CD14-positive monocyte (primary cell): ENCODE data around the gene ZFYVE28. TPM values are rescaled to one million over a fixed set of nuclear protein-coding genes. Genes with fewer than 3 reads are reported as not detected.

ENCODE experiments used
- DNase-seq, 3 donors: peaks; one replicate each; pipeline ENCODE4 v3.0.0-alpha.2; 2011 to 2022
- H2AFZ ChIP-seq: 2 replicates; pipeline ENCODE4 v1.6.0; 2012; ENCODE audit warnings: mild to moderate bottlenecking, low read depth, low read length, inconsistent platforms; ENCODE audit not compliant: insufficient read depth, poor library complexity, severe bottlenecking
- H3K27ac ChIP-seq, 2 donors: 1 replicate in 1 of 2; 2 replicates in 1 of 2; pipeline ENCODE4 v1.5.1; 2012 to 2013; ENCODE audit warnings: low read length in 2 of 2, control low read depth in 1 of 2, inconsistent platforms in 1 of 2, low read depth in 1 of 2, mild to moderate bottlenecking in 1 of 2
- H3K27me3 ChIP-seq, 2 donors: one replicate each; pipeline versions ENCODE4 v1.6.0 to v1.6.1; 2011 to 2013; ENCODE audit warnings: low read length in 2 of 2; ENCODE audit not compliant: control insufficient read depth in 2 of 2, insufficient read depth in 2 of 2
- H3K36me3 ChIP-seq, 2 donors: replicated peaks in 1 of 2; 1 replicate in 1 of 2; 2 replicates in 1 of 2; pipeline versions ENCODE4 v1.5.1 to v1.6.1; 2012 to 2013; ENCODE audit warnings: low read length in 2 of 2, control low read depth in 1 of 2, inconsistent platforms in 1 of 2, mild to moderate bottlenecking in 1 of 2; ENCODE audit not compliant: insufficient read depth in 2 of 2, control insufficient read depth in 1 of 2
- H3K4me1 ChIP-seq, 2 donors: 1 replicate in 1 of 2; 2 replicates in 1 of 2; pipeline versions ENCODE4 v1.5.1 to v1.6.1; 2012 to 2013; ENCODE audit warnings: low read length in 2 of 2, control low read depth in 1 of 2, inconsistent platforms in 1 of 2, mild to moderate bottlenecking in 1 of 2, moderate library complexity in 1 of 2; ENCODE audit not compliant: insufficient read depth in 2 of 2, control insufficient read depth in 1 of 2
- H3K4me2 ChIP-seq: replicated peaks from 2 replicates; pipeline ENCODE3; 2012; ENCODE audit warnings: low read length, moderate library complexity, mild to moderate bottlenecking; ENCODE audit not compliant: poor library complexity, severe bottlenecking; ENCODE audit errors: extremely low read depth
- H3K4me3 ChIP-seq, 3 experiments: fragments of 200-600 bp in 1 of 3; sonication (generic) in 1 of 3; replicated peaks in 1 of 3; 1 replicate in 2 of 3; 2 replicates in 1 of 3; pipeline ENCODE4 v1.5.1; 2011 to 2013; ENCODE audit warnings: low read length in 3 of 3, mild to moderate bottlenecking in 3 of 3, control low read depth in 2 of 3, low read depth in 2 of 3, inconsistent platforms in 1 of 3, moderate library complexity in 1 of 3
- H3K79me2 ChIP-seq: 2 replicates; pipeline ENCODE4 v1.6.0; 2012; ENCODE audit warnings: mild to moderate bottlenecking, control low read depth, inconsistent platforms, low read length, moderate library complexity; ENCODE audit not compliant: insufficient read depth
- H3K9ac ChIP-seq: 2 replicates; pipeline ENCODE4 v1.6.0; 2017; ENCODE audit warnings: low read length, mild to moderate bottlenecking; ENCODE audit not compliant: insufficient read depth, poor library complexity, severe bottlenecking
- H3K9me3 ChIP-seq, 2 donors: replicated peaks in 1 of 2; 1 replicate in 1 of 2; 2 replicates in 1 of 2; pipeline versions ENCODE4 v1.5.1 to v1.6.1; 2012 to 2013; ENCODE audit warnings: low read length in 2 of 2, control low read depth in 1 of 2; ENCODE audit not compliant: control insufficient read depth in 1 of 2, insufficient read depth in 1 of 2
- H4K20me1 ChIP-seq: 2 replicates; pipeline ENCODE4 v1.6.0; 2012; ENCODE audit warnings: mild to moderate bottlenecking, low read length, control low read depth, moderate library complexity; ENCODE audit not compliant: insufficient read depth
- H3K27ac Mint-ChIP-seq, 7 donors: one replicate each; pipeline ENCODE4 v1.8.0; 2020; ENCODE audit warnings: mild to moderate bottlenecking in 7 of 7, mixed read lengths in 7 of 7, moderate library complexity in 6 of 7, inconsistent platforms in 2 of 7
- H3K27me3 Mint-ChIP-seq, 3 donors: one replicate each; pipeline ENCODE4 v1.8.0; 2021 to 2022; ENCODE audit warnings: low read depth in 3 of 3, mild to moderate bottlenecking in 3 of 3, mixed read lengths in 3 of 3, moderate library complexity in 3 of 3, inconsistent platforms in 1 of 3
- H3K36me3 Mint-ChIP-seq, 2 donors: one replicate each; pipeline ENCODE4 v1.8.0; 2020; ENCODE audit warnings: mixed read lengths in 2 of 2, inconsistent platforms in 1 of 2, mild to moderate bottlenecking in 1 of 2
- H3K4me1 Mint-ChIP-seq: one replicate; pipeline ENCODE4 v1.8.0; 2020; ENCODE audit warnings: mild to moderate bottlenecking, mixed read lengths
- H3K4me3 Mint-ChIP-seq, 2 donors: one replicate each; pipeline ENCODE4 v1.8.0; 2020; ENCODE audit warnings: mild to moderate bottlenecking in 2 of 2, mixed read lengths in 2 of 2, moderate library complexity in 1 of 2
- H3K9me3 Mint-ChIP-seq, 7 donors: one replicate each; pipeline ENCODE4 v1.8.0; 2020 to 2022; ENCODE audit warnings: mixed read lengths in 7 of 7, mild to moderate bottlenecking in 6 of 7, moderate library complexity in 6 of 7, inconsistent platforms in 2 of 7
- CTCF ChIP-seq: fragments of 200-600 bp; IDR thresholded peaks from one replicate; pipeline ENCODE4 v1.8.0; 2022; ENCODE audit warnings: antibody characterized with exemption, mild to moderate bottlenecking
- WGBS: methylation state at CpG from one replicate; pipeline ENCODE4 v1.1.5; 2013; ENCODE audit warnings: missing lambda C conversion rate; ENCODE audit not compliant: insufficient coverage; 5-methylcytosine and 5-hydroxymethylcytosine counted together
- intact Hi-C, 2 donors: fragments of 100-400 bp; cut with micrococcal nuclease; formaldehyde crosslinking; loops; one replicate each; pipeline versions ENCODE4 v1.15.0 to v1.15.1; 2023
- polyA plus RNA-seq, 3 donors: library from polyadenylated mRNA; depleted of rRNA in 1 of 3; unstranded in 2 of 3; stranded (reverse) in 1 of 3; fragments of 300-500 nt in 2 of 3; fragments of >200 nt in 1 of 3; fragmentation: Illumina TruSeq in 2 of 3; gene quantifications; 1 replicate in 2 of 3; 2 replicates in 1 of 3; pipeline ENCODE4 v1.2.3, GENCODE V29; 2012 to 2021

ZFYVE28 gene
- polyA plus RNA-seq, 3 donors = 1.0 to 4.4 (median 1.1) TPM

GRCh38 chr4:2402048-2402842, 16.2 kb downstream of the ZFYVE28 start:
- Mint-ChIP-seq H3K4me1 (peaks cover 27% of the 10 kb centered on the region), H3K9me3 (peaks cover 0 to 3% (median 0%) of the 10 kb centered on the region in 7 donors), H3K4me3 (peak overlapping the region; percentile 77 to 92), H3K27me3 (peaks cover 20 to 31% (median 26%) of the 10 kb centered on the region in 3 donors), H3K27ac (peak overlapping the region in 4 of 7 donors; percentile 2 to 71 (median 52)), H3K36me3 (peaks cover 0 to 2% of the 10 kb centered on the region in 2 donors)
- H3K4me1 ChIP-seq = peaks cover 5 to 21% of the 10 kb centered on the region in 2 donors
- H3K27me3 ChIP-seq = peaks cover 0 to 20% of the 10 kb centered on the region in 2 donors
- WGBS = 6% methylated on average over 12 of the region's 27 CpGs
- TF ChIP-seq CTCF = no peak
- peak overlapping the region in 1 of 3 experiments; percentile 52 for H3K4me3 ChIP-seq
- no peaks in the 10 kb centered on the region for H3K79me2 ChIP-seq
- no peaks in the 10 kb centered on the region for H3K9me3 ChIP-seq
- peak overlapping the region; percentile 63 for H2AFZ ChIP-seq
- H3K9ac ChIP-seq = peak overlapping the region; percentile 15
- no peaks in the 10 kb centered on the region for H3K36me3 ChIP-seq
- no peak overlapping the region for H3K27ac ChIP-seq
- DNase-seq = peak in 1 of 3 donors; percentile 26
- peak overlapping the region; percentile 53 for H3K4me2 ChIP-seq
- intact Hi-C loops = no loop called here
- H4K20me1 ChIP-seq = peaks cover 18% of the 10 kb centered on the region

GRCh38 chr4:2401610-2401983, 16.8 kb downstream of the ZFYVE28 start:
- no peaks in the 10 kb centered on the region for H3K9me3 ChIP-seq
- no peaks in the 10 kb centered on the region for H3K36me3 ChIP-seq
- 64% methylated on average over 15 of the region's 15 CpGs for WGBS
- H3K27ac ChIP-seq = no peak overlapping the region
- H3K4me1 ChIP-seq = peaks cover 5 to 21% of the 10 kb centered on the region in 2 donors
- H3K4me3 Mint-ChIP-seq = peak overlapping the region; percentile 77 to 92
- H3K27me3 Mint-ChIP-seq = peaks cover 20 to 34% (median 26%) of the 10 kb centered on the region in 3 donors
- H3K9me3 Mint-ChIP-seq = peaks cover 0 to 3% (median 0%) of the 10 kb centered on the region in 7 donors
- peaks cover 0 to 2% of the 10 kb centered on the region in 2 donors for H3K36me3 Mint-ChIP-seq
- DNase-seq = no peak
- no peak for TF ChIP-seq CTCF
- peak overlapping the region; percentile 15 for H3K9ac ChIP-seq
- H3K4me3 ChIP-seq = peak overlapping the region in 1 of 3 experiments; percentile 52
- H3K4me1 Mint-ChIP-seq = peaks cover 27% of the 10 kb centered on the region
- intact Hi-C loops = no loop called here
- H3K79me2 ChIP-seq = no peaks in the 10 kb centered on the region
- H3K27ac Mint-ChIP-seq = no peak overlapping the region
- peaks cover 0 to 20% of the 10 kb centered on the region in 2 donors for H3K27me3 ChIP-seq
- peaks cover 18% of the 10 kb centered on the region for H4K20me1 ChIP-seq
- H2AFZ ChIP-seq = no peak overlapping the region
- H3K4me2 ChIP-seq = peak overlapping the region; percentile 53
